ENCODE results near the gene RBM42. TPM values are rescaled to one million over a fixed set of nuclear protein-coding genes. Genes with fewer than 3 reads are reported as not detected.

RBM42 gene
- total and polyA plus RNA-seq, 2 of the 13 experiments (the other 11 are each of a cell fraction or from before 2014, with no cell fraction given) = 27.2 to 55.3 TPM

DNA sequence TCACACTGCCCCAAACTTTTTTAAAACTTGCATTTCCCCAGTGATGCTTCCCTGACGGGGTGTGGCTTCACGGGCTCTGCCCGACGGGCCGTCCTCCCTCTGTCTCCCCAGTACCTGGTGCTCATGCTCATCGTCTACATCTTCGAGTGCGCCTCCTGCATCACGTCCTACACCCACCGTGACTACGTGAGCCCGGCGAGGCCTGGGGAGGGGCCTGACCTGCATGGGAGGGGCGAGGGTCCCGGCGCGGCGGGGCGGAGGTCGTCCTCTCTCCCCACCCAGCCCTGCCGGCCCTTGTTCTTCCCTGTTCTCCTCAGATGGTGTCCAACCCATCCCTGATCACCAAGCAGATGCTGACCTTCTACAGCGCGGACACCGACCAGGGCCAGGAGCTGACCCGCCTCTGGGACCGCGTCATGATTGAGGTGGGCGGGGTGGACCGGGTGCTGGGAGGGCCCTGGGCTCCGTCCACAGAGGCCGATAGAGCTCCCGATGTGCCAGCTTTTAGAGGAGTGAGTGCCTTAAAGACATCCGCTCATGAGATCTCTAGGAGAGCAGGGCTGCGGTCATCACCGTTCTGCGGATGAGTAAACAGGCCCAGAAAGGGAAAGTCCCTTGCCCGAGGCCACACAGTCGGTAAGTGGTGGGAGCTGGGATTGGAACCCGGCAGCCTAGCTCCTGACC, 44.4 kb downstream of the RBM42 start (continued):
- TF ChIP-seq ZNF274 (CRISPR knock-in tag; IDR thresholded peaks at IDR 0.05) = peak; percentile 39; the same call in 1 of the 2 replicates
- TF ChIP-seq GPN1 (CRISPR knock-in tag; IDR thresholded peaks at IDR 0.05; ENCODE audit: borderline replicate concordance) = peak; percentile 22; the same call in 1 of the 2 replicates
- TF ChIP-seq, protein P1, sequence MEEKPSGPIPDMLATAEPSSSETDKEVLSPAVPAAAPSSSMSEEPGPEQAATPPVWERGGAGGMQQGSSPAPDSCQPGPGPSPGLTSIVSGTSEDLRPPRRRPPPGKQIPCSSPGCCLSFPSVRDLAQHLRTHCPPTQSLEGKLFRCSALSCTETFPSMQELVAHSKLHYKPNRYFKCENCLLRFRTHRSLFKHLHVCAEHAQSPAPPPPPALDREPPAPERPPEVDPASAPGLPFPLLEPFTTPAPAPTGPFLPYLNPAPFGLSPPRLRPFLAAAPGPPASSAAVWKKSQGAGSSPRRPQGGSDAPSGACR (CRISPR knock-in tag; IDR thresholded peaks at IDR 0.05) = peak; percentile 22; the same call in 1 of the 2 replicates
- TF ChIP-seq ZNF556 (CRISPR knock-in tag; IDR thresholded peaks at IDR 0.05; ENCODE audit: borderline replicate concordance) = peak; percentile 33; the same call in 1 of the 2 replicates
- TF ChIP-seq ZNF841 (CRISPR knock-in tag; IDR thresholded peaks at IDR 0.05; ENCODE audit: borderline replicate concordance) = no peak
- TF ChIP-seq FOXC1 (CRISPR knock-in tag; IDR thresholded peaks at IDR 0.05; ENCODE audit: borderline replicate concordance) = no peak
- TF ChIP-seq RFXAP (CRISPR knock-in tag; IDR thresholded peaks at IDR 0.05; ENCODE audit: borderline replicate concordance) = peak; percentile 38; the same call in 1 of the 2 replicates
- TF ChIP-seq AGO1 (IDR thresholded peaks at IDR 0.05; ENCODE audit: low read depth, low read length, poor library complexity, severe bottlenecking) = peak; percentile 40
- no peak for TF ChIP-seq ZNF101 (CRISPR knock-in tag; IDR thresholded peaks at IDR 0.05; ENCODE audit: borderline replicate concordance, low read depth)
- TF ChIP-seq TAF15 (IDR thresholded peaks at IDR 0.05; ENCODE audit: low read depth, low read length, poor library complexity, severe bottlenecking) = no peak
- no peak for TF ChIP-seq RFXANK (CRISPR knock-in tag; IDR thresholded peaks at IDR 0.05)
- TF ChIP-seq HDAC1 (CRISPR knock-in tag; IDR thresholded peaks at IDR 0.05) = 0 out of 2 replicates have a peak, but pooled peaks have one; percentile 25
- no peak for TF ChIP-seq ZNF230 (CRISPR knock-in tag; IDR thresholded peaks at IDR 0.05)
- TF ChIP-seq, protein P2, sequence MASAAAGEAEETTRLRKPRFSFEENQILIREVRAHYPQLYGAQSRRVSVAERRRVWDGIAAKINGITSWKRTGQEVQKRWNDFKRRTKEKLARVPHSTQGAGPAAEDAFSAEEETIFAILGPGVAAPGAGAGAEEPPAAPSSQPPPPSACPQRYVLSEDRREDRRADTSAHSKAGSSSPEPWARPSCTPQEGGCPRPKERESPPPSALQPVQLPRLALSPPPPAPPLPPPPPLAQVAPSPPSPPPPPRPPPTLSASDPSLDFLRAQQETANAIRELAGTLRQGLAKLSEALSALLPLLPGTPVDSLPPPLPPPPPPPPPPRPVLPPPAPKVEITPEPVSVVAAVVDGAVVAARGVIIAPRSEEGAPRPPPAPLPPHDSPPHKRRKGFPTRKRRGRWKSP (CRISPR knock-in tag; IDR thresholded peaks at IDR 0.05) = no peak
- TF ChIP-seq ZNF501 (CRISPR knock-in tag; IDR thresholded peaks at IDR 0.05) = no peak
- TF ChIP-seq SETDB1 (CRISPR knock-in tag; IDR thresholded peaks at IDR 0.05; ENCODE audit: borderline replicate concordance) = no peak
- TF ChIP-seq, protein P3, sequence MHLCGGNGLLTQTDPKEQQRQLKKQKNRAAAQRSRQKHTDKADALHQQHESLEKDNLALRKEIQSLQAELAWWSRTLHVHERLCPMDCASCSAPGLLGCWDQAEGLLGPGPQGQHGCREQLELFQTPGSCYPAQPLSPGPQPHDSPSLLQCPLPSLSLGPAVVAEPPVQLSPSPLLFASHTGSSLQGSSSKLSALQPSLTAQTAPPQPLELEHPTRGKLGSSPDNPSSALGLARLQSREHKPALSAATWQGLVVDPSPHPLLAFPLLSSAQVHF (CRISPR knock-in tag; IDR thresholded peaks at IDR 0.05) = no peak
- TF ChIP-seq ZSCAN9 (CRISPR knock-in tag; IDR thresholded peaks at IDR 0.05; ENCODE audit: borderline replicate concordance) = no peak
- TF ChIP-seq ZNF317 (CRISPR knock-in tag; IDR thresholded peaks at IDR 0.05) = no peak
- TF ChIP-seq BHLHE40 (IDR thresholded peaks at IDR 0.05; ENCODE audit: low read length) = no peak
- peak; percentile 76 for TF ChIP-seq ZFX (CRISPR knock-in tag; IDR thresholded peaks at IDR 0.05; ENCODE audit: low read depth)
- no peak for TF ChIP-seq FIP1L1 (IDR thresholded peaks at IDR 0.05; ENCODE audit: borderline replicate concordance, insufficient read depth, low read depth, low read length)
- TF ChIP-seq NFKBIZ (CRISPR knock-in tag; IDR thresholded peaks at IDR 0.05) = no peak
- no peak for TF ChIP-seq SATB2 (CRISPR knock-in tag; IDR thresholded peaks at IDR 0.05)
- no peak for TF ChIP-seq ZNF746 (CRISPR knock-in tag; IDR thresholded peaks at IDR 0.05)
- TF ChIP-seq MYC (CRISPR knock-in tag; IDR thresholded peaks at IDR 0.05; ENCODE audit: borderline replicate concordance) = no peak; the same call in 1 of the 2 replicates
- TF ChIP-seq ZNF607 (CRISPR knock-in tag; IDR thresholded peaks at IDR 0.05; ENCODE audit: borderline replicate concordance) = no peak
- TF ChIP-seq SRSF9 (IDR thresholded peaks at IDR 0.05; ENCODE audit: borderline replicate concordance, insufficient read depth, low read depth, low read length, poor library complexity, severe bottlenecking) = no peak
- no peak for TF ChIP-seq NFYC (CRISPR knock-in tag; IDR thresholded peaks at IDR 0.05)
- TF ChIP-seq HDAC6 (IDR thresholded peaks at IDR 0.05; ENCODE audit: low read depth, low read length) = no peak
